Measurements from ENCODE around the gene NAPEPLD.
"Not testable (repeated sequence)": the region's sequence is repeated elsewhere in the genome, so short reads cannot be mapped to it uniquely, and the experiment has no call there.

DNA sequence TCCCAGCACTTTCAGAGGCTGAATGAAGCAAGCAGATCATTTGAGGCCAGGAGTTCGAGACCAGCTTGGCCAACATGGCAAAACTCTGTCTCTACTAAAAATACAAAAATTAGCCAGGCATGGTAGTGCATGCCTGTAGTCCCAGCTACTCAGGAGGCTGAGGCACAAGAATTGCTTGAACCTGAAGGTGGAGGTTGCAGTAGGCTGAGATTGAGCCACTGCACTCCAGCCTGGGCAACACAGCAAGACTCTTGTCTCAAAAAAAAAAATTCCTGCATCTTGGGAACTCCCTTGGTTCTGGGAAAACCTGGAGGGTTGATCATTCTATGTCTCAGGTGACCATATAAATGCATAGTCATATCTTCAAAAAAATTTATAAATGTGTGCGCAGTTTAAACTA, 4.1 kb downstream of the NAPEPLD start:
- TF ChIP-seq, protein P1, sequence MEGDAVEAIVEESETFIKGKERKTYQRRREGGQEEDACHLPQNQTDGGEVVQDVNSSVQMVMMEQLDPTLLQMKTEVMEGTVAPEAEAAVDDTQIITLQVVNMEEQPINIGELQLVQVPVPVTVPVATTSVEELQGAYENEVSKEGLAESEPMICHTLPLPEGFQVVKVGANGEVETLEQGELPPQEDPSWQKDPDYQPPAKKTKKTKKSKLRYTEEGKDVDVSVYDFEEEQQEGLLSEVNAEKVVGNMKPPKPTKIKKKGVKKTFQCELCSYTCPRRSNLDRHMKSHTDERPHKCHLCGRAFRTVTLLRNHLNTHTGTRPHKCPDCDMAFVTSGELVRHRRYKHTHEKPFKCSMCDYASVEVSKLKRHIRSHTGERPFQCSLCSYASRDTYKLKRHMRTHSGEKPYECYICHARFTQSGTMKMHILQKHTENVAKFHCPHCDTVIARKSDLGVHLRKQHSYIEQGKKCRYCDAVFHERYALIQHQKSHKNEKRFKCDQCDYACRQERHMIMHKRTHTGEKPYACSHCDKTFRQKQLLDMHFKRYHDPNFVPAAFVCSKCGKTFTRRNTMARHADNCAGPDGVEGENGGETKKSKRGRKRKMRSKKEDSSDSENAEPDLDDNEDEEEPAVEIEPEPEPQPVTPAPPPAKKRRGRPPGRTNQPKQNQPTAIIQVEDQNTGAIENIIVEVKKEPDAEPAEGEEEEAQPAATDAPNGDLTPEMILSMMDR (IDR thresholded peaks at IDR 0.05): not testable (repeated sequence)
- TF ChIP-seq POLR2A (IDR thresholded peaks at IDR 0.05): not testable (repeated sequence)
